IMR-90 (cell line): ENCODE results near the gene SH3BGRL3. TPM values are rescaled to one million over a fixed set of nuclear protein-coding genes. Genes with fewer than 3 reads are reported as not detected.

Experiments used
- ATAC-seq: fragments of 200-7000 bp; cut with Tn5 transposase; 2 replicates; pipeline ENCODE4 v1.9.1; 2020; ENCODE audit warnings: low read depth, mild to moderate bottlenecking, moderate library complexity
- BruUV-seq: library from RNA; stranded (reverse); fragments of 400-500 nt; replicated peaks from 2 replicates; lab custom pipeline; 2021; lab: Mats Ljungman, UMichigan
- CTCF ChIA-PET: fragments of 300-600 bp; formaldehyde crosslinking; extraction: SDS; loops from one replicate; lab custom pipeline; 2021; ENCODE audit warnings: antibody characterized with exemption; lab: Yijun Ruan, JAX
- POLR2A ChIA-PET: fragments of 300-600 bp; sonication (Branson Sonifier 250); formaldehyde crosslinking; loops from one replicate; lab custom pipeline; 2022; ENCODE audit warnings: antibody characterized with exemption; ENCODE audit not compliant: unreplicated experiment; lab: Charles Lee
- DNase-seq: peaks from one replicate; pipeline ENCODE4 v3.0.0; 2013
- H2AFZ ChIP-seq: replicated peaks from 2 replicates; pipeline ENCODE3; 2013; ENCODE audit warnings: low read length, mild to moderate bottlenecking; ENCODE audit not compliant: poor library complexity
- H2AK5ac ChIP-seq: 2 replicates; pipeline ENCODE4 v1.6.1; 2013; ENCODE audit warnings: low read depth, low read length, inconsistent platforms
- H2AK9ac ChIP-seq: replicated peaks from 2 replicates; pipeline ENCODE3; 2013; ENCODE audit warnings: mild to moderate bottlenecking, low read depth, low read length, moderate library complexity; ENCODE audit not compliant: poor library complexity
- H2BK120ac ChIP-seq: 2 replicates; pipeline ENCODE4 v1.6.1; 2013; ENCODE audit warnings: low read depth, low read length, inconsistent platforms
- H2BK15ac ChIP-seq: 3 replicates; pipeline ENCODE4 v1.6.1; 2013; ENCODE audit warnings: low read depth, low read length, inconsistent platforms
- H2BK20ac ChIP-seq: 2 replicates; pipeline ENCODE4 v1.6.1; 2013; ENCODE audit warnings: low read depth, mild to moderate bottlenecking, inconsistent platforms, low read length, moderate library complexity
- H2BK5ac ChIP-seq: 2 replicates; pipeline ENCODE4 v1.6.1; 2013; ENCODE audit warnings: mild to moderate bottlenecking, low read depth, low read length, inconsistent platforms; ENCODE audit not compliant: poor library complexity, severe bottlenecking
- H3K14ac ChIP-seq: replicated peaks from 2 replicates; pipeline ENCODE4 v1.6.1; 2013; ENCODE audit warnings: low read depth, low read length, inconsistent platforms
- H3K18ac ChIP-seq: 2 replicates; pipeline ENCODE4 v1.6.1; 2013; ENCODE audit warnings: low read depth, low read length, control low read depth
- H3K23ac ChIP-seq: 2 replicates; pipeline ENCODE4 v1.6.1; 2013; ENCODE audit warnings: low read depth, low read length, inconsistent platforms
- H3K27ac ChIP-seq: 2 replicates; pipeline ENCODE4 v1.5.1; 2013; ENCODE audit warnings: mild to moderate bottlenecking, control low read depth, low read length; ENCODE audit not compliant: insufficient read depth
- H3K27me3 ChIP-seq: 2 replicates; pipeline ENCODE4 v1.6.1; 2013; ENCODE audit warnings: low read length; ENCODE audit not compliant: control insufficient read depth, insufficient read depth
- H3K36me3 ChIP-seq: 2 replicates; pipeline ENCODE4 v1.6.1; 2013; ENCODE audit warnings: low read length, mixed read lengths; ENCODE audit not compliant: control insufficient read depth, insufficient read depth
- H3K4ac ChIP-seq: 2 replicates; pipeline ENCODE4 v1.6.1; 2013; ENCODE audit warnings: low read depth, low read length, inconsistent platforms
- H3K4me1 ChIP-seq: 2 replicates; pipeline ENCODE4 v1.6.1; 2013; ENCODE audit warnings: low read length, mixed read lengths; ENCODE audit not compliant: control insufficient read depth, insufficient read depth
- H3K4me2 ChIP-seq: 2 replicates; pipeline ENCODE4 v1.6.1; 2013; ENCODE audit warnings: low read depth, mild to moderate bottlenecking, control low read depth, low read length, moderate library complexity
- H3K4me3 ChIP-seq: 2 replicates; pipeline ENCODE4 v1.5.1; 2013; ENCODE audit warnings: low read depth, mild to moderate bottlenecking, control low read depth, low read length, moderate library complexity; ENCODE audit not compliant: insufficient read depth
- H3K56ac ChIP-seq: 2 replicates; pipeline ENCODE4 v1.6.1; 2013; ENCODE audit warnings: low read length, inconsistent platforms; ENCODE audit not compliant: insufficient read depth; ENCODE audit errors: extremely low read depth
- H3K79me1 ChIP-seq, 2 experiments: 2 replicates each; pipeline ENCODE4 v1.6.1; 2013; ENCODE audit warnings: low read length in 2 of 2, inconsistent platforms in 1 of 2, low read depth in 1 of 2
- H3K9ac ChIP-seq: 2 replicates; pipeline ENCODE4 v1.6.1; 2013; ENCODE audit warnings: low read depth, low read length, control low read depth
- H3K9me1 ChIP-seq: 2 replicates; pipeline ENCODE4 v1.6.1; 2013; ENCODE audit warnings: low read length, inconsistent platforms; ENCODE audit not compliant: insufficient read depth
- H3K9me3 ChIP-seq: 2 replicates; pipeline ENCODE4 v1.6.1; 2013; ENCODE audit warnings: low read length; ENCODE audit not compliant: control insufficient read depth, insufficient read depth
- H4K20me1 ChIP-seq: 2 replicates; pipeline ENCODE4 v1.6.1; 2013; ENCODE audit warnings: low read length, inconsistent platforms; ENCODE audit not compliant: insufficient read depth
- H4K5ac ChIP-seq: 2 replicates; pipeline ENCODE4 v1.6.1; 2013; ENCODE audit warnings: mild to moderate bottlenecking, low read depth, low read length, control low read depth
- H4K8ac ChIP-seq, 2 experiments: 2 replicates each; pipeline ENCODE4 v1.6.1; 2013; ENCODE audit warnings: low read depth in 2 of 2, low read length in 2 of 2, control low read depth in 1 of 2, inconsistent platforms in 1 of 2
- H4K91ac ChIP-seq: 2 replicates; pipeline ENCODE4 v1.6.1; 2013; ENCODE audit warnings: low read depth, low read length, inconsistent platforms; ENCODE audit not compliant: insufficient read depth
- CHD1 ChIP-seq: IDR thresholded peaks from 2 replicates; pipeline ENCODE4 v1.6.1; 2012; ENCODE audit warnings: low read depth, low read length, improper control_type of control experiment
- MXI1 ChIP-seq: IDR thresholded peaks from 2 replicates; pipeline ENCODE4 v1.6.1; 2012; ENCODE audit warnings: low read depth, mild to moderate bottlenecking, low read length, moderate library complexity, borderline replicate concordance
- POLR2A ChIP-seq: IDR thresholded peaks from 2 replicates; pipeline ENCODE4 v1.6.1; 2012; ENCODE audit warnings: mild to moderate bottlenecking, low read depth, low read length
- WGBS, 2 experiments: methylation state at CpG; one replicate each; pipeline versions ENCODE4 v1.1.5 to v1.1.7; 2013; ENCODE audit warnings: missing lambda C conversion rate in 2 of 2; ENCODE audit not compliant: insufficient read length in 1 of 2; ENCODE audit errors: extremely low coverage in 2 of 2; 5-methylcytosine and 5-hydroxymethylcytosine counted together
- dilution Hi-C: fragments of 300-500 bp; cut with HindIII; formaldehyde crosslinking; loops from one replicate; pipeline ENCODE4 v1.14.3; 2018; ENCODE audit warnings: low sequenced_read_pairs; ENCODE audit not compliant: unreplicated experiment
- in situ Hi-C: fragments of 300-500 bp; cut with MboI; formaldehyde crosslinking; loops from 3 replicates; pipeline ENCODE4 v1.14.3; 2019; ENCODE audit warnings: low sequenced_read_pairs, inconsistent platforms, mixed read lengths
- intact Hi-C: fragments of 100-400 bp; cut with micrococcal nuclease; formaldehyde crosslinking; loops from 2 replicates; pipeline ENCODE4 v1.10.0; 2022
- polyA plus RNA-seq, 3 experiments: library from polyadenylated mRNA; depleted of rRNA; stranded (reverse); fragments of >200 nt; gene quantifications; 2 replicates each; pipeline ENCODE4 v1.2.3, GENCODE V29; 2012; ENCODE audit warnings: low replicate concordance in 1 of 3
- total RNA-seq: library from RNA; depleted of rRNA; stranded (reverse); fragments of >200 nt; gene quantifications from 2 replicates; pipeline ENCODE4 v1.2.3, GENCODE V29; 2012
- TF ChIP-seq, protein P1 (sequence below): conservative IDR thresholded peaks from 2 replicates; pipeline ENCODE4 v1.5.1; 2012; ENCODE audit warnings: mild to moderate bottlenecking, low read depth, low read length, improper control_type of control experiment

SH3BGRL3 gene
- total and polyA plus RNA-seq, 2 of the 4 experiments (the other 2 are of a cell fraction) = 35.0 to 483 TPM

- H2BK15ac ChIP-seq = no peak overlapping the region
- peaks cover 25% of the 10 kb centered on the region for H3K9me1 ChIP-seq
- H2AFZ ChIP-seq = peak overlapping the region; percentile 16
- H3K27ac ChIP-seq = no peak overlapping the region
- DNase-seq (no peak), ATAC-seq (no peak)
- no peak overlapping the region for H2AK5ac ChIP-seq
- ChIA-PET POLR2A (no interaction called here), CTCF (no interaction called here)
- peaks cover 9 to 49% of the 10 kb centered on the region in 2 experiments; a peak in 3 of 4 replicates for H3K79me1 ChIP-seq
- no peak overlapping the region for H3K4me2 ChIP-seq
- no peaks in the 10 kb centered on the region for H4K20me1 ChIP-seq
- H3K9ac ChIP-seq = no peak overlapping the region
- H3K56ac ChIP-seq = no peak overlapping the region
- no peaks in the 10 kb centered on the region for H3K27me3 ChIP-seq
- no peak overlapping the region for H3K18ac ChIP-seq
- 88% methylated on average over 3 of the region's 11 CpGs; no CpG with 5 or more reads in 1 of the 2 experiments for WGBS, 2 experiments
- no peak overlapping the region for H2BK120ac ChIP-seq
- H3K14ac ChIP-seq = no peak overlapping the region
- no peak overlapping the region; the same call in 1 of the 2 replicates for H3K4ac ChIP-seq
- no peaks in the 10 kb centered on the region; the same call in 1 of the 2 replicates for H3K36me3 ChIP-seq
- no TSS peak for BruUV-seq
- H3K4me3 ChIP-seq = no peak overlapping the region
- intact Hi-C loops = no loop called here
- H3K23ac ChIP-seq = no peak overlapping the region
- no peak overlapping the region for H2BK20ac ChIP-seq
- in situ Hi-C loops = no loop called here
- no peak overlapping the region for H4K5ac ChIP-seq
- no peak overlapping the region for H4K8ac ChIP-seq
- peak overlapping the region; percentile 68 for H2AK9ac ChIP-seq
- H4K91ac ChIP-seq = peak overlapping the region; percentile 47; the same call in 1 of the 2 replicates
- no peaks in the 10 kb centered on the region for H3K9me3 ChIP-seq
- H3K4me1 ChIP-seq = peaks cover 15% of the 10 kb centered on the region
- no peak overlapping the region for H2BK5ac ChIP-seq
- TF ChIP-seq POLR2A (no peak), CHD1 (no peak), MXI1 (no peak)
- TF ChIP-seq, protein P1, sequence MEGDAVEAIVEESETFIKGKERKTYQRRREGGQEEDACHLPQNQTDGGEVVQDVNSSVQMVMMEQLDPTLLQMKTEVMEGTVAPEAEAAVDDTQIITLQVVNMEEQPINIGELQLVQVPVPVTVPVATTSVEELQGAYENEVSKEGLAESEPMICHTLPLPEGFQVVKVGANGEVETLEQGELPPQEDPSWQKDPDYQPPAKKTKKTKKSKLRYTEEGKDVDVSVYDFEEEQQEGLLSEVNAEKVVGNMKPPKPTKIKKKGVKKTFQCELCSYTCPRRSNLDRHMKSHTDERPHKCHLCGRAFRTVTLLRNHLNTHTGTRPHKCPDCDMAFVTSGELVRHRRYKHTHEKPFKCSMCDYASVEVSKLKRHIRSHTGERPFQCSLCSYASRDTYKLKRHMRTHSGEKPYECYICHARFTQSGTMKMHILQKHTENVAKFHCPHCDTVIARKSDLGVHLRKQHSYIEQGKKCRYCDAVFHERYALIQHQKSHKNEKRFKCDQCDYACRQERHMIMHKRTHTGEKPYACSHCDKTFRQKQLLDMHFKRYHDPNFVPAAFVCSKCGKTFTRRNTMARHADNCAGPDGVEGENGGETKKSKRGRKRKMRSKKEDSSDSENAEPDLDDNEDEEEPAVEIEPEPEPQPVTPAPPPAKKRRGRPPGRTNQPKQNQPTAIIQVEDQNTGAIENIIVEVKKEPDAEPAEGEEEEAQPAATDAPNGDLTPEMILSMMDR = no peak
- dilution Hi-C loops = no loop called here
These were observed 20.8 kb downstream of the SH3BGRL3 start for GRCh38 chr1:26300578-26301275.
